Measurements from ENCODE around the gene PAXIP1. TPM values are rescaled to one million over a fixed set of nuclear protein-coding genes. Genes with fewer than 3 reads are reported as not detected.

PAXIP1 gene
- total RNA-seq, 1 donor from 2014 or later, result 1.7 TPM

DNA sequence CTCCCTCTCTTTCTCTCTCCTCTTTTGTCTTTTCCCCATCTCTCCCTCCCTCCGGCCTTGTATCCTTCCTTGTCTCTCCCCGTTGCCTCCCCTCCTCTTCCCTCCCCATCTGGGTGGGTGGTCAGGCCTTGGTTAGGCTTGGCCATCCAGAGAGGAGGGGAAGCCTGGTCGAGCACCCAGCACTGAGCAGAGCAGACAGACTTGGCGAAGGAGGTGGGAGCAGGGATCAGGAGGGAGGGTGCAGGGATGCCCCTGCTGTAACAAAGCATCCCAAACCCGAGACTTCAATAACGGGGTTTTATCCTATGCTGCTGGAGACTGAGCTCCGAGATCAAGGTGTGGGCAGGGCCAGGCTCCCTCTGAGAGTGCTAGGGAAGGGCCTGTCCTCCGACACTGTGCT lies 97.3 kb downstream of the PAXIP1 start:
- Histone ChIP-seq H3K9me3 (no peaks in the 10 kb centered on the region), H3K27ac (no peak overlapping the region), H3K27me3 (no peaks in the 10 kb centered on the region), H3K4me1 (no peaks in the 10 kb centered on the region), H3K36me3 (no peaks in the 10 kb centered on the region), H3K4me3 (no peak overlapping the region)
- TF ChIP-seq, protein P1, sequence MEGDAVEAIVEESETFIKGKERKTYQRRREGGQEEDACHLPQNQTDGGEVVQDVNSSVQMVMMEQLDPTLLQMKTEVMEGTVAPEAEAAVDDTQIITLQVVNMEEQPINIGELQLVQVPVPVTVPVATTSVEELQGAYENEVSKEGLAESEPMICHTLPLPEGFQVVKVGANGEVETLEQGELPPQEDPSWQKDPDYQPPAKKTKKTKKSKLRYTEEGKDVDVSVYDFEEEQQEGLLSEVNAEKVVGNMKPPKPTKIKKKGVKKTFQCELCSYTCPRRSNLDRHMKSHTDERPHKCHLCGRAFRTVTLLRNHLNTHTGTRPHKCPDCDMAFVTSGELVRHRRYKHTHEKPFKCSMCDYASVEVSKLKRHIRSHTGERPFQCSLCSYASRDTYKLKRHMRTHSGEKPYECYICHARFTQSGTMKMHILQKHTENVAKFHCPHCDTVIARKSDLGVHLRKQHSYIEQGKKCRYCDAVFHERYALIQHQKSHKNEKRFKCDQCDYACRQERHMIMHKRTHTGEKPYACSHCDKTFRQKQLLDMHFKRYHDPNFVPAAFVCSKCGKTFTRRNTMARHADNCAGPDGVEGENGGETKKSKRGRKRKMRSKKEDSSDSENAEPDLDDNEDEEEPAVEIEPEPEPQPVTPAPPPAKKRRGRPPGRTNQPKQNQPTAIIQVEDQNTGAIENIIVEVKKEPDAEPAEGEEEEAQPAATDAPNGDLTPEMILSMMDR (IDR thresholded peaks at IDR 0.05), result no peak
- intact Hi-C loops (cut with DNase I), result no loop called here
- no peak for DNase-seq (ENCODE audit: low spot score in 2 of 2)

DNA sequence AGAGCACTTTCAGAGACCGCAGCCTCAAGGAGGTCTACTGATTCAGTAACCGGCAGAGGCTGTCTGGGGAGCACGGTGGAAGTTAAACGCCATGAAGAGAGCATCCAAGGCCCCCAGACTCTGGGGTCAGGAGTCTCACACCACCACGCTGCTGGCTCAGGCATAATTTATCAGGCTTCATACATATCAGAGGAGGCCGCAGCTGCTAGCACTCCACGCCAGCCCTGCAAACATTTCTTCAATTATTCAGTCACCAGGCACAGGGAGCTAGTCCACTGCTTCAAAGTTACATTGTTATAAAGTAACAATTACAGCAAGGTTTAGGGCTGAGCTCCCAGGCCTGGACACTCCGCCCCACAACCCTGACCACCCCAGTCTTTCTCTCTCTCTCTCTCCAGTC lies 97.8 kb downstream of the PAXIP1 start:
- H3K27ac ChIP-seq, result no peak overlapping the region
- no peaks in the 10 kb centered on the region for H3K4me1 ChIP-seq
- no peaks in the 10 kb centered on the region for H3K27me3 ChIP-seq
- TF ChIP-seq, protein P1 (IDR thresholded peaks at IDR 0.05), result no peak
- no peak for DNase-seq (ENCODE audit: low spot score in 2 of 2)
- no peaks in the 10 kb centered on the region for H3K36me3 ChIP-seq
- no peak overlapping the region for H3K4me3 ChIP-seq
- H3K9me3 ChIP-seq, result no peaks in the 10 kb centered on the region
- intact Hi-C loops (cut with DNase I), result no loop called here

DNA sequence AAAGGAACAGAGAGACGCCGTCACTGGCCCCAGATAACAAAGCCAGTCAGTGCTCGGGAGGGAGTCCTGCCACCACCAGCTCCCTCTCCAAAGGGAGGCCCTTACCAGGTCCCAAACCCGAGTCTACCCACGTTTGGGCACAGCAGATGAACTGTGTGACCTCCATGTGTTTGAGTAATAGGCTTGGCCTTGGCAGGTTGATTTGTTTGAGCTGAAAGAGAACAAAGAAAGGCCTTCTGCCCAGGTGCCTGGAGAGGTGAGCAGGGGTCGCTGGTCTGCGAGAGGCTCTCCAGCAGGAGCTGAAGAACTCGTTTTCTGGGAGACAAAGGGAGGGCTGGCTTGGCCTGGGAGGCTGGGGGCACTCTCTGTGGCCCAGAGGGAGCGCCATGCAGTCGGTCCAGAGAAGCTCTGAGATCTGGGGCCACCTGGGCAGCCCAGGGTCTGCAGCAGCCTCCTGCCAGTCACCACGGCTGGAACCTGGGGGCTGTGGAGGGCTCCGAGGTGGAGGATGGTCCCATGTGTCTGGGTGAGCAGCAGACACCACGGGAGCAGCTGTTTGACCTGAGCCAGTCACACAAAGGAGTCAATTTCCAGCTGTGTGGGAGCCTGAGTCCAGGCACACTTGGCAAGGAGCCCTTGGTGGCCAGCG lies 99.7 kb downstream of the PAXIP1 start:
- intact Hi-C loops (cut with DNase I), result no loop called here
- DNase-seq (ENCODE audit: low spot score in 2 of 2), result no peak

DNA sequence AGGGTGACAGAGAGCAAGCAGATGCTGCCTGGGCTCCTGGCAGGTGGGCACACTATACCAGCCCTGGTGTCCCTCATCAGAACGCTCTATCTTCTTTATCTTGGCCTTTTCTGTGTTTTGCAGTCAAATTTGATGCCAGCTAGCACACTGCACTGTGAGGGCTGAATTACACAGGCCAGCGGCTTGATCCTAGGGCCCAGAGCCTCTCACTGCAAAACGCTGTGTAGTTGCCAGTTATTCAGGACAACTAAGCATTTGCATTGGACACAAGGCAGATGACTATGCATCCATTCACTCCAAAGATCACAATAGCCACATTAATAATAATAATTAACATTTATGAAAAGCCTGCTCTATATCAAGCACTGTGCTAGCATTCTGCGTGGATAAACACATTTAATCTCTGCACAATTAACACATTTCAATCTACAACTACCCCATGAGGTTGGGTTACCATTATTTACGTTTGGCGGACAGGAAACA lies 100.3 kb downstream of the PAXIP1 start:
- no peak overlapping the region for H3K27ac ChIP-seq
- intact Hi-C loops (cut with DNase I), result no loop called here
- TF ChIP-seq, protein P1 (IDR thresholded peaks at IDR 0.05), result no peak
- H3K4me3 ChIP-seq, result no peak overlapping the region
- no peaks in the 10 kb centered on the region for H3K9me3 ChIP-seq
- DNase-seq (ENCODE audit: low spot score in 2 of 2), result no peak
- no peaks in the 10 kb centered on the region for H3K4me1 ChIP-seq
- no peaks in the 10 kb centered on the region for H3K27me3 ChIP-seq
- H3K36me3 ChIP-seq, result no peaks in the 10 kb centered on the region

More for the DNA sequence above, 99.7 kb downstream of the PAXIP1 start:
- no peaks in the 10 kb centered on the region for H3K4me1 ChIP-seq
- no peaks in the 10 kb centered on the region for H3K27me3 ChIP-seq
- H3K36me3 ChIP-seq, result no peaks in the 10 kb centered on the region
- no peak overlapping the region for H3K4me3 ChIP-seq
- H3K27ac ChIP-seq, result no peak overlapping the region
- H3K9me3 ChIP-seq, result no peaks in the 10 kb centered on the region
- TF ChIP-seq, protein P1 (IDR thresholded peaks at IDR 0.05), result no peak

DNA sequence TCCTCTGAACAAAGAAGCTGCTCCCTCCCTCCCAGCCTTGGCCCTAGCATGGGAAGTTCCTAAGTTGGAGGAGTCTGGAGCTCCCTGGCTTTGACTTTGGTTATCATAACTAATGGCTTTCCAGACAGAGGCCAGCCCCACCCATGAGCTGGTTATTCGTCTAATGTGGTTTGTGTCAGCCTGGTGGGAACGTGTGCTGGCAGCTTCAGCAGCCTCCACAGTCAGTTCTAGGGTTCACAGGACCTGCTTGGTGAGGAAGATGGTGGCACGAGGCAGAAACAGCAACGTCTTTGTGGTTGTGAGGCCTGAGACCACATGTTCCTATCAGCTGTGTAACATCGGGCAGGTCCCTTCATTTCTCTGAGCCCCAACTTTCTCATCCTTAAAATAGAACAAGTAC lies 103.1 kb downstream of the PAXIP1 start:
- Histone ChIP-seq H3K4me1 (no peaks in the 10 kb centered on the region), H3K4me3 (no peak overlapping the region), H3K27ac (no peak overlapping the region), H3K36me3 (no peaks in the 10 kb centered on the region), H3K9me3 (no peaks in the 10 kb centered on the region), H3K27me3 (no peaks in the 10 kb centered on the region)
- DNase-seq (ENCODE audit: low spot score in 2 of 2), result no peak
- intact Hi-C loops (cut with DNase I), result no loop called here
- TF ChIP-seq, protein P1 (IDR thresholded peaks at IDR 0.05), result no peak
